GM12874 (cell line): Measurements from ENCODE around the gene OSBPL3.

Source experiments
- TF ChIP-seq, protein P1 (sequence below): IDR thresholded peaks from 2 replicates; pipeline ENCODE4 v1.5.1; 2011; ENCODE audit warnings: low read depth, mild to moderate bottlenecking, control low read depth, low read length, moderate library complexity; ENCODE audit not compliant: insufficient read depth

OSBPL3 gene

DNA sequence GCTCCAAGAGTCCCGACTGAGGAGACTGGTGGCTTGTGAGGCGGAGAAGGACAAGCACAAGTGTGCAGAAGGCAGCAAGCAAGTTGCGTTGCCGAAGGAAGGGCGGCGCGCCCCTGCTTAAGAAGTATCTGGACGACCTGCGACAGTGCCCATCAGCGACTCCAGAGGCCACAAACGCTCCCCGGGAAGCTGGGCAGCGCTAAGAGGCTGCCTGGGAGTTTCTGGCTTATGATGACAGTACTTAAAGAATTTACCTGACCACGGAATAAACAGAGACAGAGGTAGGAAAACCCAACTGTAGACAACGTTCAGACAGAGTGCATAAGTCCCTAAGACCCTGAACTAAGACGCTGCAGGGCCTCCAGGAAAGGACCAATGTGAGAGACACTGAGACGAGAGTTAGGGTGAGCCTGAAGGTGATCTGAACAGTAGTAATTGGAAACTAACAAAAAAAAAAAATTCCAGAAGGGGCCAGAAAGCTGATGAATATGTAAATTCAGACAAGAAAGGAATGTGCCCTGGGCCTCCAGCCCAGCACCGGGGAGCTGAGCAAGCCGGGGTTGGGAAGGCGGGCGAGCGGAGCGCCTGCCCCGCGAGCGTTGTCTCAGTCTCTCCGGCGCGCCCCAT lies 1.0 kb downstream of the OSBPL3 start:
- TF ChIP-seq, protein P1, sequence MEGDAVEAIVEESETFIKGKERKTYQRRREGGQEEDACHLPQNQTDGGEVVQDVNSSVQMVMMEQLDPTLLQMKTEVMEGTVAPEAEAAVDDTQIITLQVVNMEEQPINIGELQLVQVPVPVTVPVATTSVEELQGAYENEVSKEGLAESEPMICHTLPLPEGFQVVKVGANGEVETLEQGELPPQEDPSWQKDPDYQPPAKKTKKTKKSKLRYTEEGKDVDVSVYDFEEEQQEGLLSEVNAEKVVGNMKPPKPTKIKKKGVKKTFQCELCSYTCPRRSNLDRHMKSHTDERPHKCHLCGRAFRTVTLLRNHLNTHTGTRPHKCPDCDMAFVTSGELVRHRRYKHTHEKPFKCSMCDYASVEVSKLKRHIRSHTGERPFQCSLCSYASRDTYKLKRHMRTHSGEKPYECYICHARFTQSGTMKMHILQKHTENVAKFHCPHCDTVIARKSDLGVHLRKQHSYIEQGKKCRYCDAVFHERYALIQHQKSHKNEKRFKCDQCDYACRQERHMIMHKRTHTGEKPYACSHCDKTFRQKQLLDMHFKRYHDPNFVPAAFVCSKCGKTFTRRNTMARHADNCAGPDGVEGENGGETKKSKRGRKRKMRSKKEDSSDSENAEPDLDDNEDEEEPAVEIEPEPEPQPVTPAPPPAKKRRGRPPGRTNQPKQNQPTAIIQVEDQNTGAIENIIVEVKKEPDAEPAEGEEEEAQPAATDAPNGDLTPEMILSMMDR = no peak

DNA sequence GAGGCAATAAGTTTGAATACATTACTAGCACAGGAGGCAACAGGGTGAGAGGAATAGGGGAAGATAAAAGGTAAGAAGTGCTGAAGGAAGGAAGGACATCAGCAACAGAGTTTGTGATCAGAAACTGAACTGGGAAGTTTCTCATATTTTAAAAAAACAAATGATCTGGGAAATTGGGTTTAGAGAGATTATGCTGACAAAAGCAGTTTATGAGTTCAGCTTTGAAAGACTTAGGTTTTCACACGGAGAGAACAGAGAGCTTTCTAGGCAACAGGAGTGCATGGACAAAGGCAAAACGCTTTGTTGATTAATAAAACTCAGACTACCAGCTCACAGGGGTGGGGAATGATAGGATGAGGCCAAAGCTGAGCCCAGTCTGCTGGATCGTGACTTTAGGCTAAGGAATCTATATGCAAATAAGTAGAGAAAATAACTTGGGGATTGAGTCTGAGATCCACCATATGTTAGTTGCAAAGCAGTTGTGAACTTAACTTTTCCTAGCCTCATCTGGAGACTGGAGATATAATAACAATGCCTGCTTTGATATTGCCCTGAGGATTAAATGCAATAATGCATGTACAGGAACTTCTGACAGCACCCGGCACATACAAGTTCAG lies 4.2 kb downstream of the OSBPL3 start:
- TF ChIP-seq, protein P1 = no peak

DNA sequence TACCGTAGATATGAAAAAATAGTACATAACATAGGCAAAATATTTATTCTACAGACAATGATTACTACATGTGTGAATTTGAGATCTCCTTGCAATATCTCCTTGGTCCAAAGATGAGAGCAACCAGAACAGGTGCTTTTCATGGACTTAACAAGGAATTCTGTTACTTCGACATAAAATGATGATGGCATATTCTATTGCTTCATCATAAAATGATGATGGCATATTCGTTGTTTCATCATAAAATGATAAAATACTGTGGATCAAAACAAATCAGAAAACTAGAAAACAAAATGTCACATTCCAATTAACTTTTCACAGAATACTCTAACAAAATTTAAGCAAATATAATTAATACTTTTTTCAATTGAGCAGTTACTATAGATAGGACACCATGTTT lies 4.8 kb downstream of the OSBPL3 start:
- TF ChIP-seq, protein P1 = no peak

DNA sequence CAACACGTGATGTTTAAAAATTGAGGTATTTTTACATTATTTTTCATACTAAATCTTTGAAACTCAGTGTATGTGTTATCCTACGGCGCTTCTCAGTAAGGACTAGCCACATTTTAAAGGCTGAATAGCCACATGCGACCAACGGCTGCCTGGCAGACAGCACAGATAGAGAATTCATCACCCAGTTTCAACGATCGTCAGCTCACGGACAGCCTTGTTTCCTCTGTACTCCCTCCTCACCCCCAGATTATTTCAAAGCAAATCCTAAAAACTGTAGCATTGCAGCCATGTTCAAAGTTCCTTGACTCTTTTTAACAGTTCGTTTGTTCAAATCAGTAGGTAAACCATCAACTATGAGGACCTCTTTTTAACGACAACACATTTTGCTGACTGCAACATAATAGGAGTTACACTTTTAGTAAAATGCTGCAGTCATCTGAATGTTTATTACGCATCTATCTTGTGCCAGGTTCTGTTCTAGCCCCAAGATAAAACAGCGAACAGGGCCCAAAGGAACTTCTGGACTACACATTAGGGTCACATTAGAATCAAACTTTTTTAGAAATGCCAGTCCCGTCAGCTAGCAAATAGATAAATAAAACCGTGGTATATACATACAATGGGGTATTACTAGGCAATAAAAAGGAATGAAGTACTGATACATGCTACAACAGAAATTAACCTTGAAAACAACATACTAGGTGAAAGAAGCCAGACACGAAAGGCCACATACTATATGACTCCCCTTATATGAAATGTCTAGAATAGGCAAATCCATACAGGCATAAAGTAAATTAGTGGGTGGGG lies 5.7 kb downstream of the OSBPL3 start:
- TF ChIP-seq, protein P1 = no peak

DNA sequence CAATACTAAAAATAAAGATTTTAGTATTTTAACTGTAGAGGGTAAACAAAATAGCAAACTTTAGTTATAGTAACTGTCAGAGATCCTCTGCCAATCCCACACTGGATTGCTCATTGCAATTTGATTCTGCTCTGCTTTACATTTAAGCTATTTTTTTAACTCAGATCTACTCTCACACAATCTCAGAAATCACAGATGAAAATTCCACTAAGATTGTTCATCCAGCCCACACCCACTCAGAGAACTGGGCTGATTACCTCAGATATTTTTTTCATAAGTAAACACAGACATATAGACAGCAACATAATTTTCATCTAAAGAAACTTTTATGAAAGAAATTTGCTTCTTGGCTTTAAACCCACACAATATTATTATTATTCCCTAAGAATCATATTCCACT lies 7.0 kb downstream of the OSBPL3 start:
- TF ChIP-seq, protein P1 = no peak

DNA sequence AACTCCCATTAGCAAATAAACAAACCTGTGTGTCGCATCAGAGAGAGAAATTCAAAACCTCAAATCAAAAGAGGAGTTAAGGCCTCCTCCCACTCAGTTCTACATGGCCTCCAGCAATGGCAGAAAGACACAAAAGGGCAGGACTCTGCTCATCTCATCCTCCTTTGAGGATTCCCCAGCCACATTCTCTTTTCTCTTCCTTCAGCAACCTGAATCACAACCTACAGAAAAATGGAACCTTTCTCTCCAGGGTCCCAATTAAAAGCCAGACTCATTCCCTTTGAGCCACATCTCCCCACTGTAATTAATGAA lies 7.9 kb downstream of the OSBPL3 start:
- TF ChIP-seq, protein P1 = no peak

DNA sequence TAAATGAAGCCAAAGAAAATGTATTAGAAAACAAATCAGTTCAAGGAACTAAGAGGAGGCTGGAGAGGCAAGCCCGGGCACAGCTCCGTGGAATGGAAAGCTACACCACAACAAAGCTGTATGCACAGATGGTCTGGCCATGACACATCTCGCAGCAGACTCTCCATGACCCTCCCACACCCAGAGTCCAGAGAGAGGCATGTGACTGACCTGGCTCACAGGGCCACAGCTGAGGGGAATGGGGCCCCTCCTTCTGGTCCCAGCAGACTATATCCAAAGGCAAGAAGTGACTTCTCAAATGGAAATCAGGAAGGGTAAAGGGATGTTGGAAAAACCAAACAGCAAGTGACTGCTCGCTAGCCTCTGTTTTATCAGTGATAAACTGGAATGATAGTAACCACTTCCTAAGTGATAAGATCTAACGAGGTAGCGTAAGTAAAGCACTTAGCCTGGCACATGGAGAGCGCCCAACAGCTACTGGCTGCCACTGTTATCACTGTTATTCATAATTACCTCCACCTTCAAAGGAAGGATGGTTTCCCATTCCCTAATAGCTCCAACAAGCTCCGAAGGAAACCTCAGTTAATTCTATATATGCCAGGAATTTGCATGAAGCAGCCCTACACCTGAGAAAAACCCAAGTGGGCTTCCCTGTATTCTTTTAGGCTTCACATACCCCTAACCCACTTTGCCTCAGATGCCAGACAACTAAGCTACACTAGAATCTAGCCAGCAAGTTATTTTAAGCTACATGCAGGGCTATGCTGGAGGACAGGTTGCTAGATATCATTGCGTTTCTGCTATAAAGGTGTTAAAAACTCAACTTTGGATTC lies 8.4 kb downstream of the OSBPL3 start:
- TF ChIP-seq, protein P1 = no peak
